Activated CD4-positive, CD25-positive, alpha-beta regulatory T cell treated with anti-CD3 and anti-CD28 coated beads, Interleukin-2, amount 50 U/mL, for 16 hours (primary cell): ENCODE results near the gene DUT.

ENCODE experiments used
- DNase-seq: peaks from one replicate; pipeline ENCODE4 v3.0.0-alpha.2; 2020; ENCODE audit warnings: low read depth, low spot score

DUT gene

GRCh38 chr15:48371550-48371949 lies 40.3 kb downstream of the DUT start:
- no peak for DNase-seq

GRCh38 chr15:48371961-48372360 lies 40.7 kb downstream of the DUT start:
- DNase-seq = no peak

- no peak for DNase-seq
These were observed 42.7 kb downstream of the DUT start for GRCh38 chr15:48373821-48374451.

- DNase-seq = no peak
These were observed 43.2 kb downstream of the DUT start for GRCh38 chr15:48374472-48374871.

- no peak for DNase-seq
These were observed 44.5 kb downstream of the DUT start for GRCh38 chr15:48375767-48376166.

- DNase-seq = no peak
These were observed 49.0 kb downstream of the DUT start for GRCh38 chr15:48380198-48380597.

- no peak for DNase-seq
These were observed 50.6 kb downstream of the DUT start for GRCh38 chr15:48381861-48382260.

- DNase-seq = no peak
These were observed 51.8 kb downstream of the DUT start for GRCh38 chr15:48383031-48383430.

GRCh38 chr15:48384616-48385015 lies 53.4 kb downstream of the DUT start:
- no peak for DNase-seq

- no peak for DNase-seq
These were observed 54.0 kb downstream of the DUT start for GRCh38 chr15:48385031-48385830.

- no peak for DNase-seq
These were observed 57.0 kb downstream of the DUT start for GRCh38 chr15:48388016-48388851.

GRCh38 chr15:48388910-48389309 lies 57.7 kb downstream of the DUT start:
- DNase-seq = no peak

GRCh38 chr15:48389691-48390143 lies 58.5 kb downstream of the DUT start:
- no peak for DNase-seq

- DNase-seq = no peak
These were observed 60.7 kb downstream of the DUT start for GRCh38 chr15:48391950-48392349.

- DNase-seq = no peak
These were observed 61.1 kb downstream of the DUT start for GRCh38 chr15:48392356-48392755.
